Neural cell (in vitro differentiated cells): ENCODE measurements around the gene JMJD7. TPM values are rescaled to one million over a fixed set of nuclear protein-coding genes. Genes with fewer than 3 reads are reported as not detected.

Experiments
- H2AFZ ChIP-seq: fragments of 200-600, 300-800 bp; sonication (generic), shearing (Covaris generic); 2 replicates; pipeline ENCODE4 v1.6.0; 2014; ENCODE audit warnings: low read depth, mild to moderate bottlenecking, antibody characterized with exemption, low read length, moderate library complexity
- H3F3A ChIP-seq: fragments of 200-600 bp; shearing (Covaris generic); 2 replicates; pipeline ENCODE4 v1.6.1; 2016; ENCODE audit warnings: mild to moderate bottlenecking, moderate library complexity, mixed read lengths, antibody characterized with exemption, low read length; ENCODE audit not compliant: insufficient read depth, poor library complexity, severe bottlenecking
- H3K27ac ChIP-seq: fragments of 200-600, 300-800 bp; sonication (generic), shearing (Covaris generic); 2 replicates; pipeline ENCODE4 v1.5.1; 2014; ENCODE audit warnings: mild to moderate bottlenecking, low read length, moderate library complexity
- H3K27me3 ChIP-seq: fragments of 300-800, 200-600 bp; sonication (generic), shearing (Covaris generic); 2 replicates; pipeline ENCODE4 v1.6.0; 2014; ENCODE audit warnings: mild to moderate bottlenecking, low read depth, low read length, moderate library complexity; ENCODE audit not compliant: insufficient read depth
- H3K36me3 ChIP-seq: fragments of 300-800, 200-600 bp; sonication (generic), shearing (Covaris generic); 2 replicates; pipeline ENCODE4 v1.5.1; 2014; ENCODE audit warnings: mild to moderate bottlenecking, antibody characterized with exemption, low read length, moderate library complexity; ENCODE audit not compliant: insufficient read depth
- H3K4me2 ChIP-seq: fragments of 300-800, 200-600 bp; sonication (generic), shearing (Covaris generic); 2 replicates; pipeline ENCODE4 v1.6.0; 2014; ENCODE audit warnings: mild to moderate bottlenecking, low read length
- H3K4me3 ChIP-seq: fragments of 300-800, 200-600 bp; sonication (generic), shearing (Covaris generic); 2 replicates; pipeline ENCODE4 v1.5.1; 2014; ENCODE audit warnings: mild to moderate bottlenecking, low read length, moderate library complexity
- H3K79me2 ChIP-seq: fragments of 200-600 bp; shearing (Covaris generic); replicated peaks from 2 replicates; pipeline ENCODE4 v1.6.0; 2014; ENCODE audit warnings: mild to moderate bottlenecking, low read length, moderate library complexity; ENCODE audit not compliant: insufficient read depth
- H3K9ac ChIP-seq: fragments of 300-800, 200-600 bp; sonication (generic), shearing (Covaris generic); 2 replicates; pipeline ENCODE4 v1.6.1; 2016; ENCODE audit warnings: mild to moderate bottlenecking, low read length, mixed read lengths
- H3K9me2 ChIP-seq: fragments of 200-600 bp; shearing (Covaris generic); 2 replicates; pipeline ENCODE4 v1.6.1; 2016; ENCODE audit warnings: mild to moderate bottlenecking, low read length, mixed read lengths; ENCODE audit not compliant: insufficient read depth
- H3K9me3 ChIP-seq: fragments of 200-600, 300-800 bp; sonication (generic), shearing (Covaris generic); 2 replicates; pipeline ENCODE4 v1.6.1; 2016; ENCODE audit warnings: mild to moderate bottlenecking, mixed run types, low read length, moderate library complexity, mixed read lengths
- H4K20me1 ChIP-seq: fragments of 200-600 bp; shearing (Covaris generic); 2 replicates; pipeline ENCODE4 v1.6.1; 2016; ENCODE audit warnings: mild to moderate bottlenecking, mixed run types; ENCODE audit not compliant: insufficient read depth
- EP300 ChIP-seq: fragments of 450-650 bp; conservative IDR thresholded peaks from 2 replicates; pipeline ENCODE4 v1.6.1; 2014; ENCODE audit warnings: antibody characterized with exemption, mild to moderate bottlenecking, moderate library complexity; ENCODE audit not compliant: poor library complexity, severe bottlenecking
- EZH2 ChIP-seq: fragments of 200-600, 300-800 bp; shearing (Covaris generic), sonication (generic); IDR thresholded peaks from 2 replicates; pipeline ENCODE4 v1.6.1; 2014; ENCODE audit warnings: antibody characterized with exemption, low read length, borderline replicate concordance, mild to moderate bottlenecking; ENCODE audit not compliant: insufficient read depth, poor library complexity, severe bottlenecking
- MXI1 ChIP-seq: fragments of 450-650 bp; conservative IDR thresholded peaks from 2 replicates; pipeline ENCODE4 v1.6.1; 2014; ENCODE audit warnings: antibody characterized with exemption, mild to moderate bottlenecking; ENCODE audit not compliant: poor library complexity, severe bottlenecking
- POLR2AphosphoS5 ChIP-seq: IDR thresholded peaks from 2 replicates; pipeline ENCODE4 v1.6.1; 2012
- RAD21 ChIP-seq: fragments of 450-650 bp; conservative IDR thresholded peaks from 2 replicates; pipeline ENCODE4 v1.6.1; 2014; ENCODE audit warnings: antibody characterized with exemption, mild to moderate bottlenecking, moderate library complexity
- SMC3 ChIP-seq: fragments of 450-650 bp; conservative IDR thresholded peaks from 2 replicates; pipeline ENCODE4 v1.6.1; 2014; ENCODE audit warnings: antibody characterized with exemption, mild to moderate bottlenecking, moderate library complexity; ENCODE audit not compliant: poor library complexity
- TAF1 ChIP-seq: IDR thresholded peaks from 2 replicates; pipeline ENCODE4 v1.6.1; 2012; ENCODE audit warnings: low read depth
- polyA plus RNA-seq: library from polyadenylated mRNA; depleted of rRNA; stranded (reverse); fragments of >200 nt; gene quantifications from 2 replicates; pipeline ENCODE4 v1.2.3, GENCODE V29; 2014
- TF ChIP-seq, protein P1 (sequence below): fragments of 450-650 bp; IDR thresholded peaks from 2 replicates; pipeline ENCODE4 v1.5.1; 2014; ENCODE audit warnings: antibody characterized with exemption, mild to moderate bottlenecking, moderate library complexity; ENCODE audit not compliant: poor library complexity, severe bottlenecking
- TF ChIP-seq, protein P2 (sequence below): IDR thresholded peaks from 2 replicates; pipeline ENCODE4 v1.6.1; 2012; ENCODE audit warnings: borderline replicate concordance

Gene JMJD7
- polyA plus RNA-seq, 1 donor from 2014 or later: 14.0 TPM

DNA sequence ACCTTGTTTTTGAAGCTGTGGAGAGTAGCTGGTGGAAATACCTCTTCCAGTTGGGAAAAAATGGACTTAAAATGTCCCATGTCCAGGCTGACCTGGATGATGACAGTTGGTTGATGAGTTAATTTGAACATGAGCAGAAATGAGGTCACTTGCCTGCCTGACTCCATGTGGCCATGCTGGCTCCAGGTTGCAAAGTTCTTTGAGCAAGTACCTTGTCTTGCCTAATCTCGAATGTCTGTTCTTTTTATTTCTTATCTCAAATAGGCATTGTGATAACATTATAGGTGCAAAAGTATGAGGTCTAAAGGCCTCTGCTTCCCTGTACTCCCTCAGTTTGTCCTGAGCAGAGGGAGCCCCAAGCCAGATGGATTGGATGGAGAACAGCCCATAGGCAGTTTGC lies 44.6 kb upstream of the JMJD7 start:
- TF ChIP-seq EP300 (no peak), MXI1 (no peak), TAF1 (no peak), POLR2AphosphoS5 (no peak), EZH2 (no peak), RAD21 (no peak)
- TF ChIP-seq, protein P1, sequence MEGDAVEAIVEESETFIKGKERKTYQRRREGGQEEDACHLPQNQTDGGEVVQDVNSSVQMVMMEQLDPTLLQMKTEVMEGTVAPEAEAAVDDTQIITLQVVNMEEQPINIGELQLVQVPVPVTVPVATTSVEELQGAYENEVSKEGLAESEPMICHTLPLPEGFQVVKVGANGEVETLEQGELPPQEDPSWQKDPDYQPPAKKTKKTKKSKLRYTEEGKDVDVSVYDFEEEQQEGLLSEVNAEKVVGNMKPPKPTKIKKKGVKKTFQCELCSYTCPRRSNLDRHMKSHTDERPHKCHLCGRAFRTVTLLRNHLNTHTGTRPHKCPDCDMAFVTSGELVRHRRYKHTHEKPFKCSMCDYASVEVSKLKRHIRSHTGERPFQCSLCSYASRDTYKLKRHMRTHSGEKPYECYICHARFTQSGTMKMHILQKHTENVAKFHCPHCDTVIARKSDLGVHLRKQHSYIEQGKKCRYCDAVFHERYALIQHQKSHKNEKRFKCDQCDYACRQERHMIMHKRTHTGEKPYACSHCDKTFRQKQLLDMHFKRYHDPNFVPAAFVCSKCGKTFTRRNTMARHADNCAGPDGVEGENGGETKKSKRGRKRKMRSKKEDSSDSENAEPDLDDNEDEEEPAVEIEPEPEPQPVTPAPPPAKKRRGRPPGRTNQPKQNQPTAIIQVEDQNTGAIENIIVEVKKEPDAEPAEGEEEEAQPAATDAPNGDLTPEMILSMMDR: no peak
- TF ChIP-seq, protein P2, sequence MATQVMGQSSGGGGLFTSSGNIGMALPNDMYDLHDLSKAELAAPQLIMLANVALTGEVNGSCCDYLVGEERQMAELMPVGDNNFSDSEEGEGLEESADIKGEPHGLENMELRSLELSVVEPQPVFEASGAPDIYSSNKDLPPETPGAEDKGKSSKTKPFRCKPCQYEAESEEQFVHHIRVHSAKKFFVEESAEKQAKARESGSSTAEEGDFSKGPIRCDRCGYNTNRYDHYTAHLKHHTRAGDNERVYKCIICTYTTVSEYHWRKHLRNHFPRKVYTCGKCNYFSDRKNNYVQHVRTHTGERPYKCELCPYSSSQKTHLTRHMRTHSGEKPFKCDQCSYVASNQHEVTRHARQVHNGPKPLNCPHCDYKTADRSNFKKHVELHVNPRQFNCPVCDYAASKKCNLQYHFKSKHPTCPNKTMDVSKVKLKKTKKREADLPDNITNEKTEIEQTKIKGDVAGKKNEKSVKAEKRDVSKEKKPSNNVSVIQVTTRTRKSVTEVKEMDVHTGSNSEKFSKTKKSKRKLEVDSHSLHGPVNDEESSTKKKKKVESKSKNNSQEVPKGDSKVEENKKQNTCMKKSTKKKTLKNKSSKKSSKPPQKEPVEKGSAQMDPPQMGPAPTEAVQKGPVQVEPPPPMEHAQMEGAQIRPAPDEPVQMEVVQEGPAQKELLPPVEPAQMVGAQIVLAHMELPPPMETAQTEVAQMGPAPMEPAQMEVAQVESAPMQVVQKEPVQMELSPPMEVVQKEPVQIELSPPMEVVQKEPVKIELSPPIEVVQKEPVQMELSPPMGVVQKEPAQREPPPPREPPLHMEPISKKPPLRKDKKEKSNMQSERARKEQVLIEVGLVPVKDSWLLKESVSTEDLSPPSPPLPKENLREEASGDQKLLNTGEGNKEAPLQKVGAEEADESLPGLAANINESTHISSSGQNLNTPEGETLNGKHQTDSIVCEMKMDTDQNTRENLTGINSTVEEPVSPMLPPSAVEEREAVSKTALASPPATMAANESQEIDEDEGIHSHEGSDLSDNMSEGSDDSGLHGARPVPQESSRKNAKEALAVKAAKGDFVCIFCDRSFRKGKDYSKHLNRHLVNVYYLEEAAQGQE: no peak
- no peaks in the 10 kb centered on the region for H3K27me3 ChIP-seq
- no peak overlapping the region for H3K27ac ChIP-seq
- H3K79me2 ChIP-seq: peaks cover 20% of the 10 kb centered on the region
- H4K20me1 ChIP-seq: no peaks in the 10 kb centered on the region
- no peak overlapping the region for H3K4me3 ChIP-seq
- H2AFZ ChIP-seq: no peak overlapping the region
- no peaks in the 10 kb centered on the region for H3K9me3 ChIP-seq
- H3K36me3 ChIP-seq: no peaks in the 10 kb centered on the region
- H3K4me2 ChIP-seq: no peak overlapping the region
- H3F3A ChIP-seq: no peaks in the 10 kb centered on the region
- H3K9me2 ChIP-seq: no peaks in the 10 kb centered on the region
- no peak overlapping the region for H3K9ac ChIP-seq

DNA sequence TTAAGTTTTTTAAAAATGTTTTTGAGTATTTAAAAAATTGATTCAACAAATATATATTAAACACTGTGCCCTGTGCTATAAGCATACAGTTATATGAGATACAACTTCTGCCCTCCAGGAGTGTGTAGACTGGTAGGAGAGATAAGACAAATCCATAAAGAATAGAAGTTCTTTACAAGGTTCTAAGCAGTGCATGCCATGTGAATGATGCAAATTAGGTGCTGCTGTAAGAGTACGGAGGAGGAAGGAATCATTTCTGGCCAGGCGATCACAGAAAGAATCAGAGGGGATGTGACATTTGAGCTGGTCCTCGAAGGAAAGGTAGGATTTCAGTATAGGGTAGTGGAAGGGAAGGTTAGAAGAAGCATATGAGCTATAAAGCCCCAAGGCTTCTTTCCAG lies 39.6 kb upstream of the JMJD7 start:
- Histone ChIP-seq H3K27ac (no peak overlapping the region), H3K79me2 (peaks cover 9% of the 10 kb centered on the region), H3F3A (no peaks in the 10 kb centered on the region)

More for the DNA sequence above, 39.6 kb upstream of the JMJD7 start:
- H2AFZ ChIP-seq: no peak overlapping the region
- H4K20me1 ChIP-seq: no peaks in the 10 kb centered on the region
- H3K4me2 ChIP-seq: no peak overlapping the region
- H3K9ac ChIP-seq: no peak overlapping the region
- no peaks in the 10 kb centered on the region for H3K36me3 ChIP-seq
- TF ChIP-seq, protein P1: no peak
- TF ChIP-seq SMC3 (no peak), TAF1 (no peak), EP300 (no peak), RAD21 (no peak), POLR2AphosphoS5 (no peak), MXI1 (no peak), EZH2 (no peak)
- TF ChIP-seq, protein P2: no peak
- no peaks in the 10 kb centered on the region for H3K27me3 ChIP-seq
- H3K4me3 ChIP-seq: no peak overlapping the region
- H3K9me2 ChIP-seq: no peaks in the 10 kb centered on the region
- no peaks in the 10 kb centered on the region for H3K9me3 ChIP-seq
